Adipose tissue (tissue), 3 donors: Measurements from ENCODE around the gene C4orf50. TPM values are rescaled to one million over a fixed set of nuclear protein-coding genes. Genes with fewer than 3 reads are reported as not detected.

Source experiments
- H3K27ac ChIP-seq: one replicate; pipeline ENCODE4 v1.5.1; 2013; ENCODE audit warnings: low read depth, low read length
- WGBS, 3 donors: extraction: QIAGEN DNeasy Blood & Tissue Kit; methylation state at CpG; one replicate each; pipeline ENCODE4 v1.1.7; 2013; 5-methylcytosine and 5-hydroxymethylcytosine counted together
- polyA plus RNA-seq, 3 donors: library from polyadenylated mRNA; stranded (reverse); fragments of 200-250 nt; gene quantifications; one replicate each; pipeline ENCODE4 v1.2.3, GENCODE V29; 2013
- donor health status: healthy with polysubstance abuse.
- donor health status: Bipolar disorder and iron deficiency.
- donor health status: healthy.

Gene C4orf50
- polyA plus RNA-seq, 3 donors: 0.01 to 0.03 TPM; not detected in 1

DNA sequence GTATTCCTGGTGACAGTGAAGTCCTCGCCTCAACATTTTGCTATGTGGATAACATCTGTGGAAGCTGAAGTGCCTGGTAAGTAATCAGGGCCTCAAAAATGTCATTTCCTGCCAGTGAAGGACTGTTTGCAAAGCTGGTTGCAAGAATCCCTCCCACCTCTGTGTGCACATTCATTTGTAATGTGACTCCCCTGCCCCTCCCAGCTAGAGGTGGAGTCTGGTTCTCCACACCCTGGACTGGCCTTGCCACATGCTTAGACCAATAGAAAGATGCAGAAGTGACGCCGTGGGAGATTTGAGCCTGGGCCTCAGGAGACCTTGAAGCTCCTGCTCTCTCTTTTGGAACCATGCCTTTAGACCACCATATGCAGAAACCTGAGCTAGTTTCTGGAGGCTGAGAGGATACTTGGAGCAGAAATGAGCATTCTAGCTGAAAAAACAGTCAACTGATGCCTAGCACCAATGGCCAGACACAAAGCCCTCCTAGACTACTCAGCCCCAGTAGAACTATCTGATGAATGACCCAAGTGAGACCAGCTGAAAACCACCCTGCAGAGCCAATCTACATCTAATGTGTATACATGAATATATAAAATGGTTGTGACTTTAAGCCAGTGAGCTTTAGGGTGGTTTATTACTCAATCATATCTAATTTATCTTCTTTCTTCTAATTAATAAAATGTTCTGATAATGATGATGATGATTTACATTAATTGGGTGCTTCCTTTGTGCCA is 77.6 kb downstream of the C4orf50 start:
- H3K27ac ChIP-seq: no peak overlapping the region
- 45 to 71% (median 66%) methylated on average over 3 of the region's 3 CpGs for WGBS, 3 donors

DNA sequence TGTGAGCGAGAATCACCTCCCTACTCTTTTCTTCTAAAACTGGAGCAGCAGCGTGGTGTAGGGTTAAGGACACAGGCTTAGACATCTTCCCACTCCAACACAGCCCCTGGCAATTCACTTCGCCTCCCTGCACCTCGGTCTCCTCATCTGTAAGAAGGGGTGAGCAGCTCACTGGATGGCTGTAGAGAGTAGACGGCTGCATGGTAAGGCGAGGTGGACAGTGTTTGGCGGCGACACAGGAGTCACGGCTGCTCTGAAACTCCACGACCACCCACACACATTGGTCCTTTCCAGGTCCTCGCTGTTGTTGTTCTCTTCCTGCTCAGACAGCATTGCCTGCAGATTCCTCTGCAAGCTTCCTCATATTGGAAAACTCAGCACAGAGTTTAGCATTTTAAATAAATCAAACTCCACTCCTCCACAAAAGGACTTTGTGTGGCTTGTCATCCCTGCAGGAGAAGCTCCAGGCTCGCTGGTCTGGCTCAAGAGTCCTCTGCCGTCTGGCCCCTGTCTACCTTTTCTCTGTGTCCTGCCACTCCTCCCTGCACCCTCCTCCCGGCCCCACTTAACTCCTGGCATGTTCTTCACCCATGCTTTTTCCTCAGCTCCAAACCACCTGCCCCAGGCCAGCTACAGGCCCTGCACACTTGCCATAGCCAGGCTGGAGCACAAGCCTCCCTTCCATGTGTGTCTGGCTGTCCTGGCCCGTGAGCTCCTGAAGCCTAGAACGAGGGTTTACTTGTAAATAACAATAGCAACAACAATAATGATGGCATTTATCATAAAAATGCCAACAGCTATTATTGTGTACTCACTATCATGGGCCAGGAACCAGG is 84.0 kb downstream of the C4orf50 start:
- WGBS, 3 donors: 50 to 68% (median 65%) methylated on average over 16 of the region's 16 CpGs

DNA sequence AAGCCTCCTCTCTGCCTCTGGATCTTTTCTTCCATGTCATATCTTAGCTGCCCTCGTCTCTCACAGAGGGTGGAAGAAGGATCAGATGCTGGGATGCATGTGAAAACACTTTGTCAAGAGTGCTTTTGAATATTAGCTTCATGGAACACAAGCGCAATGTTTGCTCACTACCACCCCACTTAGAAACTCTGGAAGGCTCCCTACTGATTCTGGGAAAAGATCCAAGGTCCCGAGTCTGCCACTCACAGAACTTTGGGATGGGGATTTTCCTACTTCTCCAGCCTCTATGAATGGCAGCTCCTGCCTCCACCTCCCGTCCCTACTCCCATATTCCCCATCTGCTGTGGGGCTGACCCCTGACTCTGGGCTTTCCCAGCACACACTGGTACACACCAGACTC is 85.1 kb downstream of the C4orf50 start:
- WGBS, 3 donors: 32 to 55% (median 41%) methylated on average over 4 of the region's 4 CpGs
- H3K27ac ChIP-seq: no peak overlapping the region

More for the DNA sequence above, 84.0 kb downstream of the C4orf50 start:
- H3K27ac ChIP-seq: no peak overlapping the region

DNA sequence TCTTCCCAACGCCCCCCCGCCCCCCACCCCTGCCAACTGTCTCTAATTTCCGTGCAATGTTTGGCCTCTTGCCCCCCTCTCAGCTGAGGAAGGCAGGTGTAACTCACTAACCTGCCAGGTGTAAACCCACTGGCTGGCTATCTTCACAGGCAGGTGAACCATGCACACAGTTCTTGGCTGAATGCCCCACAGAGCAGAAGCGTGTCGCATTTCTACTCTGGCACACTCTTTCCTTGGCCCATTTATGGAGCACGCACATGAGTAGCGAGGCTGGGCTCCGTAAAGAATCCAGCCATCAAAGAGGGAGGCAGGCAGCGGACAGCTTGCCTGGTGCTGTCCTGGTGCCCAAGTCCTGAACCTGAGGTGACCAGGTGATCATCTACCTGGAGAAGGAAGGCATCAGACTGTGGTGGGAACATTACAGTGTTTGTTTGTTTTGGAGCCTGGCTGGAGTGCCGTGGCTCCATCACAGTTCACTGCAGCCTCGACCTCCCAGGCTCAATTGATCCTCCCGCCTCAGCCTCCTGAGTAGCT is 86.1 kb downstream of the C4orf50 start:
- no peak overlapping the region for H3K27ac ChIP-seq
- 45 to 72% (median 66%) methylated on average over 12 of the region's 12 CpGs for WGBS, 3 donors

DNA sequence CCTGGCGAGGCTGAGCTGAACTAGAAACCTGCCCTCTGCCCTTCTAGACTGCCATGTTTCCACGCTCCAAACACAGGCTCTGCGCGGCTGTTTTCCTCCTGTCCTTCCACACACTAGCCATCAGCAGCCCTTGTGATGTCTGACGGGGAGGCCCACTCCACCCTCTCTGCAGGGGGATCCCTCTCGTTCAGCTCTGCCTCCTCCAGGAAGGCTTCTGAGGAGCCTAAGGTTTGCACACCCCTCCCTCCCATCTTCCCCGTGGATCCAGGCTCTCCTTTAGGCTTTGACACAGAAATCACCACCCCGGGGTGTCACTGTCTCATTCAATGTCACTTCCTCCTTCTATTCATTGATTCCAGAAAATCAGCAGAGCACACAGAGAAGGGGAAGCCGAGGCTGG is 86.7 kb downstream of the C4orf50 start:
- H3K27ac ChIP-seq: no peak overlapping the region
- WGBS, 3 donors: 34 to 53% (median 47%) methylated on average over 9 of the region's 9 CpGs

DNA sequence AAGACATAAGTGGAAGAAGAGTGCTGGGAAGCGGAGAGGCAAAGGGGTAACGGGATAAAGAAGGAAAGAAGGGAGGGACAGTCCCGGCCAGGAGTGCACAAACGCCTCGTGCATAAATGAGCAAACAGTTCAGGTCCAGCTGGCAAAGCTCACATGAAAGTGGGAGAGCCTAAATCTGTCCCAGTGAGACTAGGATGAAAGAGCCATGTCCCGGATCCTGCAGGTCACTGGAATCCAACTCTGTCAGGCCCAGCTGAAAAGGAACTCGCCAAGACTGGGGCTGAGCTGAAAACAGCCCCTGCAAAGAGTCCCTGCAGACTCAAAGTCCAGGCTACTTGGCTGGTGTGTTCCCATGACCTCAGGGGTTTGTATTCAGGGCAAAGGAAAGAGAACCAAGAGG is 87.4 kb downstream of the C4orf50 start:
- 37 to 65% (median 56%) methylated on average over 7 of the region's 7 CpGs for WGBS, 3 donors
- H3K27ac ChIP-seq: no peak overlapping the region

DNA sequence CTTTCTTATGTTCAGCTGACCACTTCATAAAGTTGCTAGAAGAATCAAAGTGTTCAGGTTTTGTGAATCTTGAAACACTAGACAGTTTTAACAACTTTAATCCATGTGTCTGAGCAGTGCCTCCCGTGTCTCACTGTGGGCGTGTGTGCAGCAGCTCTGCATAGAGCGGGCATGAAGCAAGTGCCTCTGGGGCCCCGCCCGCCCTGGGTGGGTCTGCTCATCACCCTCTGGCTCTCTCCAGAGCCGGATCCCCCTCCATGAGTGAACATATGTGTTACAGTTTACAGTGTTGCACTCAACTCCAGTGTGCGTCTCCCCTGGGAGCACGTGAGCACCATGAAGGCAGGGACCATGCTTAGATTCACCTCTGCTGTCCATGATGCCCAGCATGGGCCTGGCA is 87.8 kb downstream of the C4orf50 start:
- 78 to 83% (median 82%) methylated on average over 8 of the region's 8 CpGs for WGBS, 3 donors
- no peak overlapping the region for H3K27ac ChIP-seq

DNA sequence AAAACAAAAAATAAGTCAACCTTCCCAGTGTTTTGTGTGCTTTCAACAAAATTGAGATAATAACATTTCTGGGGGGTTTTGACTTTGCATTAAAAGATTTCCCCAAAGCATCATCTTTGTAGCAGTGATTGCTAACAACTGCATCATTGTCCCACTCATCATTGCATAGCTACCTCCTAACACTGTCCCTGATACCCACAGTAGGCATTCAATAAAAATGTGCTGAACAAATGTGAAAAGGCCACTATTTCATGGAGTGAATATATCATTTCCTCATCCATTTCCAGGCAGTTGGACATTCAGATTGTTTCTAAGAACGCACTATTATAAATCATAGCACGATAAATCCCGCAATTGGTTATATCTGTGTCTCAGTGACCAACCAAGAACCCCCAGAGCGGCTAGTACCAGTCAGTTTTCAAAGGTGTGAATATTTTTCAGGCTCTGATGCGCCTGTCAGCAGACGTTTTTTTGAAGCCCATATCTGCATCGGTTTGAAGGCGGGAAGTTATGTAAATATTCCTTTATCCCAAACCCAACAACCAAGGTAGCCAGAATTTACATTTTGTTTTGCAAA is 89.3 kb downstream of the C4orf50 start:
- no peak overlapping the region for H3K27ac ChIP-seq
- WGBS, 3 donors: 52 to 71% (median 68%) methylated on average over 8 of the region's 8 CpGs

DNA sequence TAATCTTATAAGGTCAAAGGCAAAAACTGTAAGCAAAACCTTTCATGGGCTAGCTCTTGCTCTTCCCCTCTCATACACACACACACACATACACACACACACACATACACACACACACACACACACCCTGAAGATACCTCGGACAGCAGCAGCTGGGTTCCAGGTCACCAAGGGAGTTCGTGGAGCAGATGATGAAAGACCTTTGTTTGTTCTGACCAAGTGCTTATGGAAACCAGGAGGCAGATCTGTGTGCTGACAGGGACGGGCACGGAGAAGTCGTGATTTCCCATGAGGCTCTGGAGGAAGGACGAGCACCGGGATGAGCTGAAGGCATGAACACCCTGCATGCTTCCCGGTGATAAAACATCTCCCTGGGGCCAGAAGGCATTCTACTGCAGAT is 90.0 kb downstream of the C4orf50 start:
- WGBS, 3 donors: 55 to 70% (median 56%) methylated on average over 8 of the region's 8 CpGs

DNA sequence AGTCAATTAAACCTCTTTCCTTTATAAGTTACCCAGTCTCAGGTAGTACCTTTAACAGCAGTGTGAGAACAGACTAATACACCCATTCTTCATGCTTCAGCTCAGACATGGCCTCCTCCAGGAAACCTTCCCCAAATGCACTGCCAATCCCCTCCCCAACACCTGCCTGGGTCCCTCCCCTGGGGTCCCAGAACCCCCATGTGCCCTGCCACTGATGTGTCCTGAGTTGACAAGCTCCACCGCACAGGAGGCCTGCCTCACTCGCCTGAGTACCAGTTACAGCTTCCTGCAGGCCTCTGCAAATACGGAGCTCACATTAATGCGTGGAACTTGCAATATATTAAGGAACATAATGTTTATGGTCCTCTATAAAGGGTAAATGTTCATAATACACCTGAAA is 90.5 kb downstream of the C4orf50 start:
- 65 to 79% (median 77%) methylated on average over 4 of the region's 4 CpGs for WGBS, 3 donors
- no peak overlapping the region for H3K27ac ChIP-seq

More for the DNA sequence above, 90.0 kb downstream of the C4orf50 start:
- H3K27ac ChIP-seq: no peak overlapping the region

DNA sequence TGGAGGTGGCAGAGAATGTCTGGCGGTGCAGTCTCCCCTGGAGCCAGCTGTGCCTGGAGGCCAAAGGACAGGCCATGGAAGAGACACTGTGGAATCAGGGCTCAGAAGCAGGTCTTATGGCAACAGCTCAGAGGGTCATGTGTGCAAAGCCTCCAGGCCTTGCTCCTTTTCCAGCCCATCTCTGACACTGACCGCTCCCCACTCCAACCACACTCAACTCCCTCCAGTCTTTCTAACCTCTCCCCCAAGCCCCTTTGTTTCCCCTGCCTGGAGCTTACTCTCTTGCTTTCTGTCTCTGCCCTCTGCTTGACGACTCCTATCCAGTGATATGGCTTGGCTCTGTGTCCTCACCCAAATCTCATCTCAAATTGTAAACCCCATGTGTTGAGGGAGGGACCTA is 91.1 kb downstream of the C4orf50 start:
- no peak overlapping the region for H3K27ac ChIP-seq
- WGBS, 3 donors: 86 to 92% (median 86%) methylated on average over 3 of the region's 3 CpGs

DNA sequence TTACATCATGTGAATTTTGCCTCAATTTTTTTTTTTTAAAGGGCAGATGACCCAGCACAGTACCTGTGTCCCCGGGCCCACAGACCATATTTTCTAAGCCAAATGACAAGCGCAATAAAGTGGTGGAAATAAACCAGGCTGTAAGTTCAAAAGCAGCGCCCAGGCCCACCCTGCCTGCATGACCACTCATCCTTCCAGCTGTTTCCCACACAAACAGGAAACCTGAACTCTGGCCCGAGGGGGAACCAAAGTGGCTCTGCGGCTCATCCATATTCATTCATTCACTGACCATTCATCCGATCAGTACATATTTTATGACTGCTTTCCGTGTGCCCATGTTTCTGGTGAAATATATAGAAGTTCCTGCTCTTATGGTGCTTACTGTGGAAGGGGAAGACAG is 91.6 kb downstream of the C4orf50 start:
- no peak overlapping the region for H3K27ac ChIP-seq
- 48 to 68% (median 56%) methylated on average over 7 of the region's 7 CpGs for WGBS, 3 donors

DNA sequence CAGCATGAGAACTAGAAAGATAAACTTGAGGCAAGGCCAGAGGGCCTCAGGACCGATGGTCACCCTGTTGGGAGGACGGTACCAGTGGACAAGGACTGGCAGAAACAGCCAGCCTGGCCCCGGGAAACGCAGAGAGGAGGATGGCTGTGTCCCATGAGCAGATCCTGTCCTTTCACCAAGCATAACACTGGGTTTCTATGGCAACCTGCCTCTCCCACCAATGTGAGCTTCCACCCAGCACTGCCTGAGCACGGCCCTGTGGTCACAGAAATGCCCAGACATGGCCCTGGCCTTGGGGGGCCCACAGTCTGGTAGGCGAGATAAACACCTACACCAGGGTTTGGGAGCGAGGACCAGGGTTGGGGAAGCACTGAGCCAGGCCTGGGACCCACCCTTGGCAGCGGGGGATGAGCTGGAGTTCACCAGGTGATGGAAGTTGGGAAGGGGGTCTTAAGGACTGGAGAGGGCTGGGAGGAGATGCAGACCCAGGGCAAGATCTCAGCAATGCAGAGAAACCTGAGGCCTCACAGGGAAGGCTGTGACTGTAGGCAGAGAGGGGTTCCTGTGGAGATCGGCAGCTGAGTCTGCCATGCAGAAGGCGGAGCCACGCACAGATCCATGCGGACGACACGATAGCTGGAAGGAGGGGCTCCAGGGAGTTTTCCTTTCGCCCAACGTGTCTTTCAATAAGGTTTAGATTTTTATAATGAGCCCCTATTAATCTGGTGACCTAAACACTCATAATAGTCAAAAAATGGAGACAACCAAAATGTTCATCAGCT is 92.6 kb downstream of the C4orf50 start:
- 74 to 87% (median 81%) methylated on average over 16 of the region's 16 CpGs for WGBS, 3 donors
- H3K27ac ChIP-seq: no peak overlapping the region

DNA sequence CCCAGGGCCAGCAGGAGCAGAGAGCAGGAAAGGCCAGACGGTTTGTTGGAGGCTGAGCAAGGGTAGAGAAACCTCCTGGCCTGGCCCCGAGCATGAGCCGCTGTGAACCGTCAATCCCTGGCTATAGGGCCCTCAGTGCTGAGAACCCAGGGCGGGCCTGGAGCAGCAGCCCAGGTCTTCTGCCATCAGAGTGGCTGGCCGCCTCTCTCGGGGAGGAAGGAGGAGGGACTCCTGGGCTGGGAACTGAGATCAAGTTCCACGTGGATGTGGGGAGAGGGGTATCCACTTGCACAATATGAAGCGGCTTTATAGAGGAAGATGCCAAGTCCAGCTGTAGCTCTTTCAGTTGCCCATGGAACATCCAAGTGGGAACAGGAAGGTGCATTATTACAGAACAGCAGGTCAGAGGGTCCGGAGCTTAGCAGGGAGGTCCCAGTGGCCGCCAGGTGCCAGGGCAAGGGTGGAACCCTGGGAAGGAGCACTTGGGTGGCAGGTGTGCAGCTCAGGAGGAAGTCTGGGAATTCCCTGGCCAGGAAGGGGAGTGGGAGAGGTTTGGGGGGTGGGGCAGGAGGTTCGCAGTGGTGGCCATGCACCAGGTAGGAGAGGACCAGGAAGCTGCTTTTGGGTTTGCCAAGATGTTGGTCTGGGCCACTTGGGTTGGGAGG is 93.6 kb downstream of the C4orf50 start:
- H3K27ac ChIP-seq: no peak overlapping the region
- WGBS, 3 donors: 60 to 78% (median 74%) methylated on average over 12 of the region's 12 CpGs

DNA sequence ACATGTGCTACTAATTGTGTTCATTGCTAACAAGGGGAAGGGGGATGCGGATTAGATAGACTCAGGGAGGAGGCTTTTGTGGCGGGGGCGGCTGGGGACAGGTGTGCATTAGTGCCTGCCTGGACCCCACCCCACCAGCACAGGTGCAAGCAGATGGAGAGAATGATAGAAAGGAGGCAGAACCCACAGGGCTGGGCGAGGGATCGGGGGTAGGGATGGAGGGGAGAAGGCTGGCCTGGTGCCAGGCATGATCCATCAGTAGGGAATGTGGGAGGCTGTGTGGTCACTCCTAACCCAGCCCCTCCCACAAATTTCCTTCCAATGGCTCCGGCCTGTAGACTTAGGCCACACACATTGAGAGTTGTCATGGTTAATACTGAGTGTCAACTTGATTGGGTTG is 94.9 kb downstream of the C4orf50 start:
- no peak overlapping the region for H3K27ac ChIP-seq
- 69 to 81% (median 70%) methylated on average over 6 of the region's 6 CpGs for WGBS, 3 donors

DNA sequence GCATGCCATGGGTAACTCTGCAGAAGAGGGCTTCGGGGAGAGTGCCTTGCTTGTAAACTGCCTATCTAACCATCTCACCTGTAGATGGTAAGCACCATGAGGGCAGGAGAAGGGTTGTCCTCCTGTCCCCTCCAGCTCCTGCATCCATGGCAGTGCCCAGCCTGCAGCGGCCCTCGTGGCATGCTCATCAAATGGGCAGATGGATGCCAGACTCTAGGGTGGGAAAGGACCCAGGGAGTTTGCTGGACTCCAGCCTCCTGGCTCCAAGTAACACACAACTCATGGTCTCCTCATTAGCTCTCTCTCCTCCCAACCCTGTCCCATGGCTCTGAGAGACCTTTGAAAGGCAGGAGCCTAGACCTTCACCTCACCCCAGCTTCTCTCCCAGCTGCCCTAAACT is 95.7 kb downstream of the C4orf50 start:
- WGBS, 3 donors: 67 to 98% (median 95%) methylated on average over 3 of the region's 3 CpGs
- H3K27ac ChIP-seq: no peak overlapping the region

DNA sequence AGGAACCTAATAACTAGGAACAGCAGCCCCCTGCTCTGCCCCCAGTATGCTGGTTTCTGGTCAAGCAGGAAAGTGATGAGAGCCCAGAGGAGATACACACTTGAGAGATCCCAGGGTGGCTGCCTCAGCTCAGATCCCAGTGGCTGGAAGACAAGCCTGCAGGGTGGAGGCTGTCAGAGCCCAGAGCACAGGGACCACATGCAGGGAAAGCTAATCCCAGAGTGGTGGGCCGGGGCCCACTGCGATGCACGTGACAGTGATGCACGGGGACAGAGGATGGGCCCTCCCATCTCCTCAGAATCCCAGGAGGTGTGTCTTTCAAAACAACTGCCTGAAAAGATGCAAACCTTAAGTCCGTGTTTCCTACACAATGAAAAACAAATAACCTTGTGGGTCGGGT is 96.2 kb downstream of the C4orf50 start:
- 29 to 48% (median 45%) methylated on average over 6 of the region's 6 CpGs for WGBS, 3 donors
- no peak overlapping the region for H3K27ac ChIP-seq
